IPS-11a (cell line): ENCODE data around the gene IGF2R.
"Not testable (repeated sequence)": the region's sequence is repeated elsewhere in the genome, so short reads cannot be mapped to it uniquely, and the experiment has no call there.

Experiments used
- H3K4me3 ChIP-seq: one replicate; pipeline ENCODE4 v1.5.1; 2013; ENCODE audit warnings: low read depth, low read length, control low read depth

Gene IGF2R

GRCh38 chr6:159996087-159996622 is 27.3 kb downstream of the IGF2R start:
- no peak overlapping the region for H3K4me3 ChIP-seq

- H3K4me3 ChIP-seq = no peak overlapping the region
Observed at GRCh38 chr6:159996626-159997497, 28.0 kb downstream of the IGF2R start.

GRCh38 chr6:159997498-159998101 is 28.7 kb downstream of the IGF2R start:
- H3K4me3 ChIP-seq = no peak overlapping the region

GRCh38 chr6:159998538-159998937 is 29.7 kb downstream of the IGF2R start:
- H3K4me3 ChIP-seq = no peak overlapping the region

GRCh38 chr6:159999240-159999671 is 30.4 kb downstream of the IGF2R start:
- H3K4me3 ChIP-seq = no peak overlapping the region

- no peak overlapping the region for H3K4me3 ChIP-seq
Observed at GRCh38 chr6:160000280-160000704, 31.4 kb downstream of the IGF2R start.

GRCh38 chr6:160000893-160001427 is 32.1 kb downstream of the IGF2R start:
- H3K4me3 ChIP-seq = not testable (repeated sequence)

- H3K4me3 ChIP-seq = no peak overlapping the region
Observed at GRCh38 chr6:160002882-160003281, 34.0 kb downstream of the IGF2R start.

GRCh38 chr6:160004018-160004417 is 35.1 kb downstream of the IGF2R start:
- no peak overlapping the region for H3K4me3 ChIP-seq

- H3K4me3 ChIP-seq = no peak overlapping the region
Observed at GRCh38 chr6:160004419-160005175, 35.7 kb downstream of the IGF2R start.

- H3K4me3 ChIP-seq = no peak overlapping the region
Observed at GRCh38 chr6:160005211-160005610, 36.3 kb downstream of the IGF2R start.

- no peak overlapping the region for H3K4me3 ChIP-seq
Observed at GRCh38 chr6:160005861-160006540, 37.1 kb downstream of the IGF2R start.

GRCh38 chr6:160007145-160007544 is 38.3 kb downstream of the IGF2R start:
- no peak overlapping the region for H3K4me3 ChIP-seq

GRCh38 chr6:160007611-160008010 is 38.7 kb downstream of the IGF2R start:
- H3K4me3 ChIP-seq = no peak overlapping the region

GRCh38 chr6:160010067-160010466 is 41.2 kb downstream of the IGF2R start:
- no peak overlapping the region for H3K4me3 ChIP-seq

GRCh38 chr6:160013987-160014868 is 45.3 kb downstream of the IGF2R start:
- no peak overlapping the region for H3K4me3 ChIP-seq

- no peak overlapping the region for H3K4me3 ChIP-seq
Observed at GRCh38 chr6:160014869-160015182, 45.9 kb downstream of the IGF2R start.

GRCh38 chr6:160015778-160016684 is 47.1 kb downstream of the IGF2R start:
- H3K4me3 ChIP-seq = no peak overlapping the region

GRCh38 chr6:160022101-160022500 is 53.2 kb downstream of the IGF2R start:
- no peak overlapping the region for H3K4me3 ChIP-seq
